RKO (cell line): ENCODE data around the gene LMNB1.
"Not testable (repeated sequence)": the region's sequence is repeated elsewhere in the genome, so short reads cannot be mapped to it uniquely, and the experiment has no call there.

Experiments used
- DNase-seq: peaks from one replicate; pipeline ENCODE4 v3.0.0-alpha.2; 2016; ENCODE audit warnings: low spot score

The LMNB1 gene

GRCh38 chr5:126778675-126779403 is 1.9 kb downstream of the LMNB1 start:
- peak; percentile 57 for DNase-seq

- DNase-seq = peak; percentile 82
These were observed 3.4 kb downstream of the LMNB1 start for GRCh38 chr5:126780165-126780827.

- not testable (repeated sequence) for DNase-seq
These were observed 11.5 kb downstream of the LMNB1 start for GRCh38 chr5:126788409-126788808.

- no peak for DNase-seq
These were observed 16.2 kb downstream of the LMNB1 start for GRCh38 chr5:126793097-126793496.

- DNase-seq = not testable (repeated sequence)
These were observed 16.7 kb downstream of the LMNB1 start for GRCh38 chr5:126793648-126794047.

- DNase-seq = no peak
These were observed 17.4 kb downstream of the LMNB1 start for GRCh38 chr5:126794157-126794828.

GRCh38 chr5:126799780-126800179 is 22.8 kb downstream of the LMNB1 start:
- DNase-seq = no peak

- DNase-seq = no peak
These were observed 24.4 kb downstream of the LMNB1 start for GRCh38 chr5:126801174-126801991.

GRCh38 chr5:126801992-126802294 is 25.0 kb downstream of the LMNB1 start:
- DNase-seq = peak; percentile 34

GRCh38 chr5:126805063-126805462 is 28.1 kb downstream of the LMNB1 start:
- no peak for DNase-seq

GRCh38 chr5:126808521-126808988 is 31.6 kb downstream of the LMNB1 start:
- DNase-seq = peak; percentile 51

GRCh38 chr5:126809916-126810315 is 33.0 kb downstream of the LMNB1 start:
- DNase-seq = no peak

GRCh38 chr5:126810596-126811380 is 33.9 kb downstream of the LMNB1 start:
- DNase-seq = no peak

GRCh38 chr5:126811515-126812198 is 34.7 kb downstream of the LMNB1 start:
- peak; percentile 14 for DNase-seq

GRCh38 chr5:126812199-126812570 is 35.2 kb downstream of the LMNB1 start:
- no peak for DNase-seq

- DNase-seq = not testable (repeated sequence)
These were observed 36.9 kb downstream of the LMNB1 start for GRCh38 chr5:126813799-126814198.

GRCh38 chr5:126814721-126815404 is 37.9 kb downstream of the LMNB1 start:
- no peak for DNase-seq

GRCh38 chr5:126816649-126817048 is 39.7 kb downstream of the LMNB1 start:
- no peak for DNase-seq

- no peak for DNase-seq
These were observed 41.8 kb downstream of the LMNB1 start for GRCh38 chr5:126818736-126819135.

- no peak for DNase-seq
These were observed 42.3 kb downstream of the LMNB1 start for GRCh38 chr5:126819253-126819652.
